Gastroesophageal sphincter (tissue), 4 donors: ENCODE measurements around the gene FOXB2. TPM values are rescaled to one million over a fixed set of nuclear protein-coding genes. Genes with fewer than 3 reads are reported as not detected.

Experiments
- ATAC-seq: fragments of 150-250 bp; one replicate; pipeline ENCODE4 v1.9.1; 2016; ENCODE audit warnings: mild to moderate bottlenecking, moderate library complexity
- H3K27ac ChIP-seq, 4 donors: fragments of 200-600 bp; sonication (generic) in 3 of 4; 1 replicate in 3 of 4; 2 replicates in 1 of 4; pipeline ENCODE4 v1.5.1; 2016 to 2019
- H3K27me3 ChIP-seq: fragments of 200-600 bp; sonication (generic); one replicate; pipeline ENCODE4 v1.5.1; 2019
- H3K36me3 ChIP-seq, 2 donors: fragments of 200-600 bp; sonication (generic); one replicate each; pipeline ENCODE4 v1.5.1; 2019; ENCODE audit warnings: control low read depth in 1 of 2
- H3K4me1 ChIP-seq, 3 donors: fragments of 200-600 bp; sonication (generic); 1 replicate in 2 of 3; 2 replicates in 1 of 3; pipeline ENCODE4 v1.5.1; 2016 to 2019; ENCODE audit warnings: control low read depth in 2 of 3
- H3K4me3 ChIP-seq, 2 donors: fragments of 200-600 bp; sonication (generic); one replicate each; pipeline ENCODE4 v1.5.1; 2019; ENCODE audit warnings: mild to moderate bottlenecking in 1 of 2, moderate library complexity in 1 of 2
- H3K9me3 ChIP-seq, 3 donors: fragments of 200-600 bp; sonication (generic); one replicate each; pipeline ENCODE4 v1.5.1; 2017 to 2019; ENCODE audit warnings: control low read depth in 2 of 3
- CTCF ChIP-seq, 4 experiments: fragments of 200-600 bp in 2 of 4; fragments of 450-650 bp in 2 of 4; sonication (generic) in 1 of 4; IDR thresholded peaks; one replicate each; pipeline ENCODE4 v1.5.1; 2017 to 2019; ENCODE audit warnings: antibody characterized with exemption in 4 of 4, mild to moderate bottlenecking in 2 of 4, moderate library complexity in 2 of 4
- EP300 ChIP-seq: sonication (generic); formaldehyde crosslinking; IDR thresholded peaks from one replicate; pipeline ENCODE4 v1.6.1; 2017; ENCODE audit warnings: antibody characterized with exemption, mild to moderate bottlenecking
- POLR2A ChIP-seq, 2 donors: fragments of 450-650 bp; IDR thresholded peaks; one replicate each; pipeline ENCODE4 v1.6.1; 2017; ENCODE audit warnings: antibody characterized with exemption in 2 of 2, mild to moderate bottlenecking in 2 of 2, moderate library complexity in 1 of 2
- POLR2AphosphoS5 ChIP-seq: sonication (generic); formaldehyde crosslinking; IDR thresholded peaks from one replicate; pipeline ENCODE4 v1.6.1; 2017; ENCODE audit warnings: antibody characterized with exemption
- WGBS, 2 donors: methylation state at CpG; one replicate each; pipeline ENCODE4 v1.1.5; 2018; ENCODE audit warnings: low coverage in 1 of 2; 5-methylcytosine and 5-hydroxymethylcytosine counted together
- total RNA-seq, 4 donors: library from RNA; depleted of rRNA; stranded (reverse); fragments of >200 nt; gene quantifications; one replicate each; pipeline ENCODE4 v1.1.0, GENCODE V29; 2016

Gene FOXB2
- total RNA-seq, 4 donors from 2014 or later, result not detected

GRCh38 chr9:77015327-77016048, 4.0 kb upstream of the FOXB2 start:
- ATAC-seq, result no peak
- Histone ChIP-seq H3K27ac (no peak overlapping the region), H3K27me3 (peaks cover 100% of the 10 kb centered on the region), H3K4me1 (peaks cover 0 to 74% (median 31%) of the 10 kb centered on the region in 3 donors), H3K36me3 (no peaks in the 10 kb centered on the region), H3K9me3 (no peaks in the 10 kb centered on the region), H3K4me3 (peak overlapping the region in 1 of 2 donors; percentile 18)
- TF ChIP-seq CTCF (IDR thresholded peaks at IDR 0.05) (no peak), EP300 (no peak), POLR2AphosphoS5 (no peak), POLR2A (IDR thresholded peaks at IDR 0.05) (no peak)
- 4% methylated on average over 10 to 28 of the region's 31 CpGs for WGBS, 2 donors

GRCh38 chr9:77016121-77016525, 3.3 kb upstream of the FOXB2 start:
- no peaks in the 10 kb centered on the region for H3K36me3 ChIP-seq
- H3K4me3 ChIP-seq, result peak overlapping the region in 1 of 2 donors; percentile 18
- ATAC-seq, result no peak
- no peaks in the 10 kb centered on the region for H3K9me3 ChIP-seq
- H3K27me3 ChIP-seq, result peaks cover 100% of the 10 kb centered on the region
- H3K4me1 ChIP-seq, result peaks cover 0 to 81% (median 37%) of the 10 kb centered on the region in 3 donors
- TF ChIP-seq EP300 (no peak), POLR2A (IDR thresholded peaks at IDR 0.05) (no peak), POLR2AphosphoS5 (no peak), CTCF (IDR thresholded peaks at IDR 0.05) (no peak)
- WGBS, 2 donors, result 10% methylated on average over 4 of the region's 37 CpGs; no CpG with 5 or more reads in 1 of the 2 donors
- H3K27ac ChIP-seq, result no peak overlapping the region

DNA sequence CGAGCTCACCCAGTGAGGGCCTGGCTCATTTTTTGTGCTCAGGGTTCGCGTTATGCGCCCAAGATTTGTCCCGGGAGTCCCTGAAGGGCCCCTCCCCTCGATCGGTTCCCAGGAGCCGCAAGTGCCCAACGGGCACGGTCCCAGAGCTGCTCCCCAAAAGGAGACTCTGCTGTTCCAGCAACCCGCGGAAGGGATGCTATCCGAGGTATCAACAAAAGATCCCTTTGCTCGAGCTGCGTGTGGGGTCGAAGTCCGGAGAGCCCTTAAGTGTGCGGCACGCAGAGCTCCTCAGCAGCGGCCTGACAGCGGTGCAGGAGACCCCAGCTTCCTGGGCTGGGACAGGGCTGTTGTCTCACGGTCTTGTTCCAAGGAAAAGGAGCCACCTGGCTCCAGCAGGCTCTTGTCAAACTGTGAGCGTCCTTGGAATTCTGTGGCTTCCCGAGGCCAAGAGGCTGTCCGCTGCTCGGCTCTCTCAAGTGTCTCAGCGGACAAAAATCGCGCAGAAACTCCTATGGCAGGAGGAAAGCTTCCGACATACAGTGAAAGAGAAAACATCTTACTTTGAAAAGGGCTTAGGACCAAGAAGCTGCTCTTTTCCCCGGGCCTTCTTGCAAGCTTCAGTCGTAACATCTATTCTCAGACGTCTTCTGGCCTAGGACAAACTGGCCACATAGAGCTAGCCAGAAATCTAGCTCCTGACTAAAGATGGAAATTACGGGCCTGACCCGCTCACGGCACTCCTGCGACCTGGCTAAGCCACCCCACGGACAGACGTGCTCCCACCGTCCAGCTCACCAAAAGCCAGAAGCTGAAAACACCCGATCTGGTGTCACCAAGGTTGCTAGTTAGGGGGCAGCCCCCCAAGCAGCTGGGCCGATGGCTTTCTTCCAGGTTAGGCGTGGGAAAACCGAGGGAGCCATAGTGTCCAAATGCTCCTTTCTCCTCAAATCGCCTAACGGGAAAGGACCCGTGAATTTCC, 2.6 kb upstream of the FOXB2 start:
- H3K9me3 ChIP-seq, result no peaks in the 10 kb centered on the region
- peaks cover 0 to 85% (median 33%) of the 10 kb centered on the region in 3 donors for H3K4me1 ChIP-seq
- H3K4me3 ChIP-seq, result no peak overlapping the region
- no peaks in the 10 kb centered on the region for H3K36me3 ChIP-seq
- 6 to 20% methylated on average over 1 to 9 of the region's 47 CpGs for WGBS, 2 donors
- TF ChIP-seq EP300 (no peak), CTCF (IDR thresholded peaks at IDR 0.05) (no peak), POLR2A (IDR thresholded peaks at IDR 0.05) (no peak), POLR2AphosphoS5 (no peak)
- H3K27me3 ChIP-seq, result peaks cover 100% of the 10 kb centered on the region
- ATAC-seq, result no peak
- no peak overlapping the region for H3K27ac ChIP-seq

DNA sequence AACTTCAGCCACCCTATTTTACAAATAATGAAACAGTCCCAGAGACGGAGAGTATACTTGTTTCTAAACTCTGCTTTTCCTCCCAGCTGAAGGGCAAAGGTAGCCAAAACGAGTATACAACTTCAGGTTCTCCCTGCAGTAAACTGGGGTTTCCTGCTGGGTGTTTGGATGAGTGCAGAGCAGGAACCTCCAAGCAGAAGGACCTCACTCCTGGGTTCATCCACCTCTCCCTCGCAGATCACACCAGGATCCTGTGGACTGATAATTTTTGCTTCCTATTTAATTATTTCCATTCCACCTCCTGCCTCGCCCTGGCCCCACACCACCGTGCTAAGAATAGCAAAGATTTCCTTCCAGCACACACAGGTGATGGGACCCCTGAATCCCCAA, 2.0 kb upstream of the FOXB2 start:
- Histone ChIP-seq H3K4me3 (no peak overlapping the region), H3K4me1 (peaks cover 0 to 85% (median 27%) of the 10 kb centered on the region in 3 donors), H3K27me3 (peaks cover 100% of the 10 kb centered on the region), H3K36me3 (no peaks in the 10 kb centered on the region), H3K9me3 (no peaks in the 10 kb centered on the region), H3K27ac (no peak overlapping the region)
- WGBS, 2 donors, result 27 to 28% methylated on average over 5 of the region's 5 CpGs
- no peak for ATAC-seq
- TF ChIP-seq CTCF (IDR thresholded peaks at IDR 0.05), result no peak
- no peak for TF ChIP-seq POLR2AphosphoS5
